HG02970 (cell line): Measurements from ENCODE around the gene ALOX15.
"Not testable (repeated sequence)": the region's sequence is repeated elsewhere in the genome, so short reads cannot be mapped to it uniquely, and the experiment has no call there.

Source experiments
- ATAC-seq: cut with Tn5 transposase; IDR thresholded peaks from one replicate; pipeline ENCODE4 v1.9.1; 2021; ENCODE audit warnings: mild to moderate bottlenecking, moderate library complexity, moderate number of reproducible peaks; ENCODE audit not compliant: unreplicated experiment, low FRiP score

ALOX15 gene

DNA sequence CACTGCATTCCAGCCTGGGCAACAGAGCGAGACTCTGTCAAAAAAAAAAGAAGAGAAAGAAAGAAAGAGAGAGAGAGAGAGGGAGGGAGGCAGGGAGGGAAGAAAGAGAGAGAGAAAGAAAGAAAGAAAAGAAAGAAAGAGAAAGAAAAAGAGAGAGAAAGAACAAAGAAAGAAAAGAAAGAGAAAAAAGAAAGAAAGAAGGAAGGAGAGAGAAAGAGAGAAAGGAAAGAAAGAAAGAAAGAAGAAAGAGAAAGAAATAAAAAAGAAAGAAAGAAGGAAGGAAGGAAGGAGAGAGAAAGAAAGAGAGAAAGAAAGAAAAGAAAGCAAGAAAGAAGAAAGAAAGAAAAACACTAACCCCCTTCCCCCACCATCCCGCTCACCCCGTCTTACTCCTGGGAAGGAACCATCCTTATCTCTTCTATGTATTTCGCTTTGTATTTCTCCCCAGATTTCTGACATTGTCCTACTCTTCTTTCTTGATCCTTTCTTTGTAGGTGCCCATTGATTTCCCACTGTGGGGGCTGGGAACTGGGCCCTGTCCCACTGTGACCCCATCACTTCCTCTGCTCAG, 20.9 kb downstream of the ALOX15 start:
- no peak for ATAC-seq

DNA sequence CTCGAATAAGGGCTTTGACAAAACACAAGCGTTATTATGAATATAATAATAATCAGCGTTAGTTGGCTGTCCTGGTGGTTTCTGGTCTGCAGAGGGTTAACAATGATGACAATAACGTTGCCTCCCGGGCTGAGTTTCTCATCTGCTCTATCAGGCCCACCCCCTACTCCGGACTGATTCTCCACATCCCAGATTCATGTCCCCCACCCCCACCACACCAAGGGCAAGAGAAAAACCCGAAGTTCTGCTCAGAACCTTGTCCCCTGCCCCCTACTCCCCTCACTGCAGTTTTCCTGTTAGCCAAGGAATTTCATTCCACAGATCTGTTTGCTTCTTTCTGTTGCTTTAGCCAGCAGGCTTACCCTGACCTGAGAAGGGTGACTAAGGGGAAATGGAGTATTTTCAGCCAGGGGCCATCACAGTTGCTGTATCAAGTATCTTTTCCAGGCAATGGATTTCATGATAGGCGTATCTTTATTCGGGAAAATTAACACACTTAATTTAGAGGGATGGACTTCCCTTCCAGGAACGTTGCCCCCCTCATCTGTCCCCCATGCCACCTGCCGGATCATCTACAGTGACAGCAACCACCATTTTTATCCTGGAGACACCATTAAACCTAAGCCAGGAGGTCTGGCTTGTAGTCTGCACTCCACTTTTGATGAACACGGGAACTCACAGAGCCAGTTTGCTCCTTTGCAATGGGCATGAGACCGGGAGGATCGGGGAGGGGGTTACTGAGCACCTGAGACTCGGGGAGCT, 23.7 kb downstream of the ALOX15 start:
- no peak for ATAC-seq

GRCh38 chr17:4617090-4617489, 24.4 kb downstream of the ALOX15 start:
- ATAC-seq, result no peak

GRCh38 chr17:4616476-4616875, 25.0 kb downstream of the ALOX15 start:
- no peak for ATAC-seq

DNA sequence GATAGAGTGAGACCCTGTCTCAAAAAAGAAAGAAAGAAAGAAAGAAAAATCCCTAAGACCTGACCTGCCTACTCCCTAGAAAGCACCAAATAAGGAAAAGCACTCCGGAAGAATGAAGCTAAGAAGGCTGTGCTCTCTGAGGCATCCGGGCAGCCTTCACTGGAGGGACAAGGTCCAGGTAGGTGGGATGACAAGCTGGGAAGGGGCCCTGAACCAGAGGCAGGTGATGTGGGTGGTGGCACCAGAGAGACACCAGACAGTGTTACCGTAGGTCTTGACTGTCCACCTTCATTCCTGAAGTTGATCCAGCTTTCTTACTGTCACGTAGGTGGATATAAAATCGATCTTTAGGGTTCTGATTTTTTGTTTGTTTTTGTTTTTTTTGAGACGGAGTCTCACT, 30.8 kb downstream of the ALOX15 start:
- ATAC-seq, result no peak

DNA sequence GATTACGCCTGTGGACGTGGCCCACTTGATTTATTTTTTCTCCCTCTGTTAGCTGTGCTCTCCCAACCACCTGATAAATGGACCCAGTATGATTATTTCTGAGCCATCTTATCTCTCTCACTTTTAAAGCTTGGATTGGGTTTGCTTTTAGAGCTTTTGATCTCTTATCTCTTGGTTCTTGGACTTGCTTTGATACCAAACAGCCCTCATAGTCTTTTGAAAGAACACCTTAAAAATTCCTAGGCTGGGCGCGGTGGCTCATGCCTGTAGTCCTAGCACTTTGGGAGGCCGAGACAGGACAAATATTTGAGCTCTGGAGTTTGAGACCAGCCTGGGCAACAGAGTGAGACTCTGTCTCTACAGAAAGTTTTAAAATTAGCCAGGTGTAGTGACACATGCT, 31.3 kb downstream of the ALOX15 start:
- no peak for ATAC-seq

DNA sequence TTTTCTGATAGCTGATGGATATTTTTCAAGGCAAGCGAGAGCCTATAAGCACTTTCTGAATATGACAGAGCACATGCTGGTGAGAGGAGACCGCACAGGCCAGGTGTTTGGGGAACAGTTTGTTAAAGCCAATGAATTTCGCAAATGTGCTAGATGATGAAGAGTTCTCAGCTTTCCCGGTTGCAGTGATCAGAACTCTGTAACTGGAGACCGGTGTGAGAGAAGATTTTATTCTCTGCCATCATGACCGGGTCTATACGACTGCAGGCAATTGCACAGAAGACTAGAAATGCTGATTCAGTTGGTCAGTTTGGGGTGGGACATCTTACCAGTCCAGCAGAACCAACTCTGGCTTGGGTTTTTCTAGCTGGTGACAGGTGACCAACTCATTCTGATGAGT, 31.7 kb downstream of the ALOX15 start:
- no peak for ATAC-seq

DNA sequence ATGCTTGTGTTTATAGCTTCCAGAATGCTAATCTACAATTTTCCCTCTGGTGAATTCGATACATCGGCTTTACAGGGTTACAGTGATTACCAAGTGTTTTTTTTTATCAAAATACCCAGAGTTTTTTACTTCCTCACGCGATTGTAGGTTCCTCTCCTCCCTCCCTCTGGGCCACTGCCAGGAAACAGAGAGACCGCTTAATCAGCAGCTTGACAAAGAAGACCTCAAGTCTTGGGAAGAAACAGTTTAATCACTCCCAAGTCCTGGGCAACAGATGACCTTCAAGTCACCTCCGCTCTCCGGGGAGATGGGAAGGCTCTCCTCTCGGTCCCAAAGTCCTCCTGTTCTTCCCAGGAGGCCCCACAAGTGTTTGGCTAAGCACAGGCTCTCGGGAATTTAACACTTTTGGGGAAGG, 33.7 kb downstream of the ALOX15 start:
- no peak for ATAC-seq

DNA sequence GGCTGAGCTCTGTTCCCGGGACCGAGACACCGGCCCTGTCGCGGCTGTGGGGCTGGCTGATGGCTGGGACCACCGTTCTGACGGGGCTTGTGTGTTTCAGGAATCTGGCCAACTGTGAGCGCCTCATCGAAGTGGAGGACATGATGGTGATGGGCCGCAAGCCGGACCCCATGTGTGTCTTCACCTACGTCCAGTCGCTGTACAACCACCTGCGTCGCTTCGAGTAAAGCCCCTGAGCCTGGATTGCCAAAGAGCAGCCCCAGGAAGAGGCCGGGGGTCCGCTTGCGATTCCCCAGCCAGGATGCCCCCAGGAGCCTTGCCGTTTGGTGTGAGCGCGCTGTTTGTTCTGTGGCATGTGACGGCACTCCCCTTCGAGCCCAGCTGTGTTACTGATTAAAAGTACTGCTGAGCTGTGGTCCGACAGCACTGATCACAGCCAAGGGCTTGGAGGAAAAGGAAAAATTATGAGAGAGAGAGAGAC, 34.2 kb downstream of the ALOX15 start:
- ATAC-seq, result no peak

GRCh38 chr17:4605826-4606225, 35.7 kb downstream of the ALOX15 start:
- no peak for ATAC-seq

- not testable (repeated sequence) for ATAC-seq
Measured at GRCh38 chr17:4604736-4605135, 36.7 kb downstream of the ALOX15 start.

DNA sequence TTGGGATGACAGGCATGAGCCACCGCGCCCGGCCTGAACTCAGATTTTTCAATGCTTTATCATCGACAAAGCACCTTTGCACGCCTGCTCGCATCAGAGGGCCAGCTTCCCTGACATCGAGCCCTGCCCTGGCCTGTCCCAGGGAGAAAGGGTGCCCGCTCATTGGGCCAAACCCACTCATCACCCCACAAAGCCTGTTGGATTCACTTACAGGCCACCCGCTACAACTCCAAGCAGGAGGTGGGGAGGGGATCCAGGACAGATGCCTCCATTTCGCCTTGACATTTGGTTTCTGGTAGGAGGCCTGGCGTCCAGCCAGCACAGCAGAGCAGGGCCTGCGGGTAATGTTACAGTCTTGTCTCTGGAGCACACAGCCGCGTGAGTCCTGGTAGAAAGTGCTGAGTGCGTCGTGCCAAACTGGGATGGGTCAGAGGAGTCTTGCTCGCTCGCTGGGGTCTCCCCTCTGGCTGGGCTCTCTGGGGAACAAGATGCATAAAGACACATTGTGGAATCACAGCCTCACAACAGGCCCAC, 37.3 kb downstream of the ALOX15 start:
- ATAC-seq, result no peak

GRCh38 chr17:4602041-4602440, 39.4 kb downstream of the ALOX15 start:
- ATAC-seq, result no peak

DNA sequence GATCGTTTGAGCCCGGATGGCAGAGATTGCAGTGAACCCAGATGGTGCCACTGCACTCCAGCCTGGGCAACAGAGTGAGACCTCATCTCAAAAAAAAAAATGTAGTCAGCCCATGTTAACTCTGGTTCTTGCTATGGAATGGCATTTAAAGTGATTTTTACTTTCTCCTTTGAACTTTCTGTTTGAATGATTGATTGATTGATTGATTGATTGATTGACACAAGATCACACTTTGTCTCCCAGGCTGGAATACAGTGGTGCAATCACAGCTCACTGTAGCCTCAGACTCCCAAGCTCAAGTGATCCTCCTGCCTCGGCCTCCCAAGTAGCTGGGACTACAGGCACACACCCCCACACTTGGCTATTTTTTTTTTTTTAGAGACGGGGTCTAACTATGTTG, 40.2 kb downstream of the ALOX15 start:
- no peak for ATAC-seq

DNA sequence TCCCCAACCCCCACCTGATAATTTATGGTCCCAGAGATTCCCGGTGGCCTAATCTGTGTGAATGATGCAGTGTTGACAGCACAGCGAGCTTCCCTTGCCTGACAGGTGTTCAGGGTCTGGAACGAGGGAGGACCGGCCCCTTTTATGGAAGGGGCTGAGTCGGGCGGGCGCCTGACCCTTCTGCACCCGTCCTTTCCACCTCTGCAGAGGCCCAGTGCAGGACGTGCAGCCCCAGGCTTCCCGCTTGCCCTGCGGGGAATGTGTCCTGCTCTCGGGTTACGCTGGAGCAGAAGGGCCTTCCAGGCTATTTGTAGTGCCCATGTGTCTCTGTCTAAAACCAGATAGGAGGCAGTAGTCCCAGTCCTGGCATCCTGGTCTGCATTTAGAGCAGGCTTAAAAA, 40.9 kb downstream of the ALOX15 start:
- no peak for ATAC-seq

GRCh38 chr17:4599505-4600281, 41.8 kb downstream of the ALOX15 start:
- no peak for ATAC-seq

GRCh38 chr17:4598776-4599504, 42.5 kb downstream of the ALOX15 start:
- no peak for ATAC-seq

- no peak for ATAC-seq
Measured at GRCh38 chr17:4597975-4598374, 43.5 kb downstream of the ALOX15 start.

DNA sequence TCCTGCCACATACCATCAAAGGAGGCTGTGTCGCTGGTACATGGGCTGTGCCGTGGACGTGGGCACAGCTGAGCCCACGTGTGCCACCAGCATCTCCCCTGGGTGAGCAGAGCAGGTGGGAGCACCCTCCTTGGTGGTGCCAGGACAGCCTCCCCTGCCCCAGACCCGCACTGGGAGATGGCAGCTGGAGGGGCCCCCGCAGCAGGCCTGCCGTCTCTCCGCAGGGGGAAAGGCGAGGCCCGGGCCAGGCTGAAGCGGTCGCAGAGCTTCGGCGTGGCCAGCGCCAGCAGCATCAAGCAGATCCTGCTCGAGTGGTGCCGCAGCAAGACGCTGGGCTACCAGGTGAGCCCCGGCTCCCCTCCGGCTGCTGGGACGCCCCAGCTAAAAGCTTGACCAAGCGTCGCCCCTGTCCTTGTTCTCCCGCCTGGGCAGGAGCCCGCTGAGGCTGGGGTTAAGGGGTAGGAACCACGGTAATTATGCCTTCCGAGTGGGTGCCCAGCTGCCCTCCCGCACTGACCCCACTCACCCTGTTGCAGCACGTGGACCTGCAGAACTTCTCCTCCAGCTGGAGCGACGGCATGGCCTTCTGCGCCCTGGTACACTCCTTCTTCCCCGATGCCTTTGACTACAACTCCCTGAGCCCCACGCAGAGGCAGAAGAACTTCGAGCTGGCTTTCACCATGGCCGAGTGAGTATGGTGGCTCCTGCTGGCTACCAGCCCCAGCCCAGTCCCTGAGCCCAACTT, 44.7 kb downstream of the ALOX15 start:
- no peak for ATAC-seq
